K562 (cell line): ENCODE measurements around the gene CCDC116. TPM values are rescaled to one million over a fixed set of nuclear protein-coding genes. Genes with fewer than 3 reads are reported as not detected.

Experiments used
- ARID4B ChIP-seq: sonication (generic); formaldehyde crosslinking; IDR thresholded peaks from 2 replicates; pipeline ENCODE4 v1.8.0; 2022; ENCODE audit warnings: mild to moderate bottlenecking, missing genetic modification reagents
- CC2D1A ChIP-seq: fragments of 450-650 bp; IDR thresholded peaks from 2 replicates; pipeline ENCODE4 v1.6.1; 2017; ENCODE audit warnings: mild to moderate bottlenecking
- FOS ChIP-seq: IDR thresholded peaks from 3 replicates; pipeline ENCODE4 v1.6.1; 2011; ENCODE audit not compliant: insufficient read length; ENCODE audit errors: extremely low read depth
- FOXO4 ChIP-seq: fragments of 450-650 bp; formaldehyde crosslinking; IDR thresholded peaks from 2 replicates; pipeline ENCODE4 v1.4.0; 2020; ENCODE audit warnings: mild to moderate bottlenecking, moderate library complexity
- HMGN3 ChIP-seq: IDR thresholded peaks from 2 replicates; pipeline ENCODE4 v1.6.1; 2011; ENCODE audit warnings: borderline replicate concordance, low read depth, mild to moderate bottlenecking, mixed read lengths, low read length; ENCODE audit not compliant: insufficient read length; ENCODE audit errors: extremely low read depth
- PBX2 ChIP-seq, 2 experiments: IDR thresholded peaks in 1 of 2; conservative IDR thresholded peaks in 1 of 2; 2 replicates each; pipeline ENCODE4 v1.6.1; 2016; ENCODE audit warnings: low read depth in 2 of 2, mild to moderate bottlenecking in 1 of 2, missing compliant biosample characterization in 1 of 2, missing genetic modification characterization in 1 of 2, moderate library complexity in 1 of 2
- SIN3A ChIP-seq, 2 experiments: fragments of 150-350 bp in 1 of 2; IDR thresholded peaks; 2 replicates each; pipeline ENCODE4 v1.6.1; 2011 to 2016; ENCODE audit warnings: borderline replicate concordance in 2 of 2, low read depth in 2 of 2, low read length in 2 of 2, mild to moderate bottlenecking in 2 of 2, moderate library complexity in 2 of 2; ENCODE audit not compliant: control insufficient read depth in 1 of 2
- STAG1 ChIP-seq: sonication (generic); formaldehyde crosslinking; IDR thresholded peaks from 2 replicates; pipeline ENCODE4 v1.5.0; 2020; ENCODE audit warnings: missing genetic modification reagents, borderline replicate concordance
- polyA plus RNA-seq, 8 experiments: library from polyadenylated mRNA; depleted of rRNA in 4 of 8; stranded (reverse) in 5 of 8; unstranded in 3 of 8; fragments of >200 nt; fragmentation: Nextera tagmentation in 2 of 8; fragmentation: Illumina TruSeq in 1 of 8; extraction: Ambion mirVana in 2 of 8; extraction: Trizol in 1 of 8; gene quantifications; 2 replicates each; pipeline versions ENCODE4 v1.2.1 to v1.2.3, GENCODE V29; 2011 to 2014; ENCODE audit warnings: inconsistent platforms in 1 of 8, missing spikeins in 1 of 8
- total RNA-seq, 7 experiments: library from RNA; depleted of rRNA in 6 of 7; stranded (reverse); fragments of >200 nt in 6 of 7; fragmentation: Illumina TruSeq in 2 of 7; extraction: Trizol in 2 of 7; gene quantifications; 2 replicates each; pipeline versions ENCODE4 v1.2.1 to v1.2.3, GENCODE V29; 2011 to 2021; ENCODE audit warnings: low replicate concordance in 1 of 7
- TF ChIP-seq, protein P1 (sequence below): sonication (generic); formaldehyde crosslinking; IDR thresholded peaks from 2 replicates; pipeline ENCODE4 v1.8.1; 2023; ENCODE audit warnings: mild to moderate bottlenecking, missing genetic modification reagents

CCDC116 gene
- total and polyA plus RNA-seq, 9 of the 15 experiments (the other 6 are each of a cell fraction or from before 2014, with no cell fraction given) = 1.6 to 11.3 (median 4.7) TPM

GRCh38 chr22:21686193-21686608 lies 53.6 kb downstream of the CCDC116 start (continued):
- TF ChIP-seq PBX2 (CRISPR knock-in tag; IDR thresholded peaks at IDR 0.05; ENCODE audit: low read depth) (0 out of 2 replicates have a peak, but pooled peaks have one; percentile 33), PBX2 (tag; conservative IDR thresholded peaks at IDR 0.05; ENCODE audit: low read depth) (no peak), ARID4B (CRISPR knock-in tag) (peak; percentile 75), HMGN3 (no peak), STAG1 (CRISPR knock-in tag) (0 out of 2 replicates have a peak, but pooled peaks have one; percentile 20), FOXO4 (CRISPR knock-in tag) (no peak), SIN3A (IDR thresholded peaks at IDR 0.05; ENCODE audit: borderline replicate concordance in 2 of 2, control insufficient read depth in 1 of 2, low read depth in 2 of 2, low read length in 2 of 2) (no peak), FOS (no peak), CC2D1A (no peak)
- TF ChIP-seq, protein P1, sequence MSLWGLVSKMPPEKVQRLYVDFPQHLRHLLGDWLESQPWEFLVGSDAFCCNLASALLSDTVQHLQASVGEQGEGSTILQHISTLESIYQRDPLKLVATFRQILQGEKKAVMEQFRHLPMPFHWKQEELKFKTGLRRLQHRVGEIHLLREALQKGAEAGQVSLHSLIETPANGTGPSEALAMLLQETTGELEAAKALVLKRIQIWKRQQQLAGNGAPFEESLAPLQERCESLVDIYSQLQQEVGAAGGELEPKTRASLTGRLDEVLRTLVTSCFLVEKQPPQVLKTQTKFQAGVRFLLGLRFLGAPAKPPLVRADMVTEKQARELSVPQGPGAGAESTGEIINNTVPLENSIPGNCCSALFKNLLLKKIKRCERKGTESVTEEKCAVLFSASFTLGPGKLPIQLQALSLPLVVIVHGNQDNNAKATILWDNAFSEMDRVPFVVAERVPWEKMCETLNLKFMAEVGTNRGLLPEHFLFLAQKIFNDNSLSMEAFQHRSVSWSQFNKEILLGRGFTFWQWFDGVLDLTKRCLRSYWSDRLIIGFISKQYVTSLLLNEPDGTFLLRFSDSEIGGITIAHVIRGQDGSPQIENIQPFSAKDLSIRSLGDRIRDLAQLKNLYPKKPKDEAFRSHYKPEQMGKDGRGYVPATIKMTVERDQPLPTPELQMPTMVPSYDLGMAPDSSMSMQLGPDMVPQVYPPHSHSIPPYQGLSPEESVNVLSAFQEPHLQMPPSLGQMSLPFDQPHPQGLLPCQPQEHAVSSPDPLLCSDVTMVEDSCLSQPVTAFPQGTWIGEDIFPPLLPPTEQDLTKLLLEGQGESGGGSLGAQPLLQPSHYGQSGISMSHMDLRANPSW (CRISPR knock-in tag) = no peak
